Neural cell (in vitro differentiated cells): ENCODE measurements around the gene HTR3A. TPM values are rescaled to one million over a fixed set of nuclear protein-coding genes. Genes with fewer than 3 reads are reported as not detected.

Experiments used
- H2AFZ ChIP-seq: fragments of 200-600, 300-800 bp; sonication (generic), shearing (Covaris generic); 2 replicates; pipeline ENCODE4 v1.6.0; 2014; ENCODE audit warnings: low read depth, mild to moderate bottlenecking, antibody characterized with exemption, low read length, moderate library complexity
- H3F3A ChIP-seq: fragments of 200-600 bp; shearing (Covaris generic); 2 replicates; pipeline ENCODE4 v1.6.1; 2016; ENCODE audit warnings: mild to moderate bottlenecking, moderate library complexity, mixed read lengths, antibody characterized with exemption, low read length; ENCODE audit not compliant: insufficient read depth, poor library complexity, severe bottlenecking
- H3K27ac ChIP-seq: fragments of 200-600, 300-800 bp; sonication (generic), shearing (Covaris generic); 2 replicates; pipeline ENCODE4 v1.5.1; 2014; ENCODE audit warnings: mild to moderate bottlenecking, low read length, moderate library complexity
- H3K27me3 ChIP-seq: fragments of 300-800, 200-600 bp; sonication (generic), shearing (Covaris generic); 2 replicates; pipeline ENCODE4 v1.6.0; 2014; ENCODE audit warnings: mild to moderate bottlenecking, low read depth, low read length, moderate library complexity; ENCODE audit not compliant: insufficient read depth
- H3K36me3 ChIP-seq: fragments of 300-800, 200-600 bp; sonication (generic), shearing (Covaris generic); 2 replicates; pipeline ENCODE4 v1.5.1; 2014; ENCODE audit warnings: mild to moderate bottlenecking, antibody characterized with exemption, low read length, moderate library complexity; ENCODE audit not compliant: insufficient read depth
- H3K4me2 ChIP-seq: fragments of 300-800, 200-600 bp; sonication (generic), shearing (Covaris generic); 2 replicates; pipeline ENCODE4 v1.6.0; 2014; ENCODE audit warnings: mild to moderate bottlenecking, low read length
- H3K4me3 ChIP-seq: fragments of 300-800, 200-600 bp; sonication (generic), shearing (Covaris generic); 2 replicates; pipeline ENCODE4 v1.5.1; 2014; ENCODE audit warnings: mild to moderate bottlenecking, low read length, moderate library complexity
- H3K79me2 ChIP-seq: fragments of 200-600 bp; shearing (Covaris generic); replicated peaks from 2 replicates; pipeline ENCODE4 v1.6.0; 2014; ENCODE audit warnings: mild to moderate bottlenecking, low read length, moderate library complexity; ENCODE audit not compliant: insufficient read depth
- H3K9ac ChIP-seq: fragments of 300-800, 200-600 bp; sonication (generic), shearing (Covaris generic); 2 replicates; pipeline ENCODE4 v1.6.1; 2016; ENCODE audit warnings: mild to moderate bottlenecking, low read length, mixed read lengths
- H3K9me2 ChIP-seq: fragments of 200-600 bp; shearing (Covaris generic); 2 replicates; pipeline ENCODE4 v1.6.1; 2016; ENCODE audit warnings: mild to moderate bottlenecking, low read length, mixed read lengths; ENCODE audit not compliant: insufficient read depth
- H3K9me3 ChIP-seq: fragments of 200-600, 300-800 bp; sonication (generic), shearing (Covaris generic); 2 replicates; pipeline ENCODE4 v1.6.1; 2016; ENCODE audit warnings: mild to moderate bottlenecking, mixed run types, low read length, moderate library complexity, mixed read lengths
- H4K20me1 ChIP-seq: fragments of 200-600 bp; shearing (Covaris generic); 2 replicates; pipeline ENCODE4 v1.6.1; 2016; ENCODE audit warnings: mild to moderate bottlenecking, mixed run types; ENCODE audit not compliant: insufficient read depth
- EP300 ChIP-seq: fragments of 450-650 bp; conservative IDR thresholded peaks from 2 replicates; pipeline ENCODE4 v1.6.1; 2014; ENCODE audit warnings: antibody characterized with exemption, mild to moderate bottlenecking, moderate library complexity; ENCODE audit not compliant: poor library complexity, severe bottlenecking
- EZH2 ChIP-seq: fragments of 200-600, 300-800 bp; shearing (Covaris generic), sonication (generic); IDR thresholded peaks from 2 replicates; pipeline ENCODE4 v1.6.1; 2014; ENCODE audit warnings: antibody characterized with exemption, low read length, borderline replicate concordance, mild to moderate bottlenecking; ENCODE audit not compliant: insufficient read depth, poor library complexity, severe bottlenecking
- MXI1 ChIP-seq: fragments of 450-650 bp; conservative IDR thresholded peaks from 2 replicates; pipeline ENCODE4 v1.6.1; 2014; ENCODE audit warnings: antibody characterized with exemption, mild to moderate bottlenecking; ENCODE audit not compliant: poor library complexity, severe bottlenecking
- POLR2AphosphoS5 ChIP-seq: IDR thresholded peaks from 2 replicates; pipeline ENCODE4 v1.6.1; 2012
- RAD21 ChIP-seq: fragments of 450-650 bp; conservative IDR thresholded peaks from 2 replicates; pipeline ENCODE4 v1.6.1; 2014; ENCODE audit warnings: antibody characterized with exemption, mild to moderate bottlenecking, moderate library complexity
- SMC3 ChIP-seq: fragments of 450-650 bp; conservative IDR thresholded peaks from 2 replicates; pipeline ENCODE4 v1.6.1; 2014; ENCODE audit warnings: antibody characterized with exemption, mild to moderate bottlenecking, moderate library complexity; ENCODE audit not compliant: poor library complexity
- TAF1 ChIP-seq: IDR thresholded peaks from 2 replicates; pipeline ENCODE4 v1.6.1; 2012; ENCODE audit warnings: low read depth
- polyA plus RNA-seq: library from polyadenylated mRNA; depleted of rRNA; stranded (reverse); fragments of >200 nt; gene quantifications from 2 replicates; pipeline ENCODE4 v1.2.3, GENCODE V29; 2014
- TF ChIP-seq, protein P1 (sequence below): IDR thresholded peaks from 2 replicates; pipeline ENCODE4 v1.6.1; 2012; ENCODE audit warnings: borderline replicate concordance
- TF ChIP-seq, protein P2 (sequence below): fragments of 450-650 bp; IDR thresholded peaks from 2 replicates; pipeline ENCODE4 v1.5.1; 2014; ENCODE audit warnings: antibody characterized with exemption, mild to moderate bottlenecking, moderate library complexity; ENCODE audit not compliant: poor library complexity, severe bottlenecking

The HTR3A gene
- polyA plus RNA-seq, 1 donor from 2014 or later = not detected

DNA sequence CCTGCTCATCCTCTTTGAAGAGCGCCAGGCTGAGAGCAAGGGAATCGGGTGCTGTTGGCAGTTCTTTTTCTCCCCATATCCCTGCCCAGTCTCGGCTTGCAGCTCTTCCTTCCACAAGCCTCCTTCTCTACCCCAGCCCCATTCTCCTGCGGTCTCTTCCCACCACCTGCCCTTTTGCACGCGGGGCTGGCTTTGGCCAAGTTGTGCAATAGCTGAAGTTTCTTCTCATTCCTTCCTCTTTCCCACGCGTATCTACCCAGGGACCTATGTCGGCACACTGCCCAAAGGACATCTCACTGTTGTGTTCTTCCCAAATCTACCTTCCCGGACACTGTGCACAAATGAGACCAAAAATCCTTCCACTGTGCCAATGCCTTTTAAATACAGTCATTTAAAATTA is 22.3 kb upstream of the HTR3A start:
- Histone ChIP-seq H3K27ac (no peak overlapping the region), H3F3A (no peaks in the 10 kb centered on the region), H3K9me2 (no peaks in the 10 kb centered on the region), H3K4me3 (no peak overlapping the region), H3K4me2 (no peak overlapping the region), H2AFZ (no peak overlapping the region), H3K36me3 (no peaks in the 10 kb centered on the region), H4K20me1 (no peaks in the 10 kb centered on the region), H3K9me3 (no peaks in the 10 kb centered on the region), H3K79me2 (no peaks in the 10 kb centered on the region), H3K27me3 (no peaks in the 10 kb centered on the region), H3K9ac (no peak overlapping the region)
- TF ChIP-seq, protein P1, sequence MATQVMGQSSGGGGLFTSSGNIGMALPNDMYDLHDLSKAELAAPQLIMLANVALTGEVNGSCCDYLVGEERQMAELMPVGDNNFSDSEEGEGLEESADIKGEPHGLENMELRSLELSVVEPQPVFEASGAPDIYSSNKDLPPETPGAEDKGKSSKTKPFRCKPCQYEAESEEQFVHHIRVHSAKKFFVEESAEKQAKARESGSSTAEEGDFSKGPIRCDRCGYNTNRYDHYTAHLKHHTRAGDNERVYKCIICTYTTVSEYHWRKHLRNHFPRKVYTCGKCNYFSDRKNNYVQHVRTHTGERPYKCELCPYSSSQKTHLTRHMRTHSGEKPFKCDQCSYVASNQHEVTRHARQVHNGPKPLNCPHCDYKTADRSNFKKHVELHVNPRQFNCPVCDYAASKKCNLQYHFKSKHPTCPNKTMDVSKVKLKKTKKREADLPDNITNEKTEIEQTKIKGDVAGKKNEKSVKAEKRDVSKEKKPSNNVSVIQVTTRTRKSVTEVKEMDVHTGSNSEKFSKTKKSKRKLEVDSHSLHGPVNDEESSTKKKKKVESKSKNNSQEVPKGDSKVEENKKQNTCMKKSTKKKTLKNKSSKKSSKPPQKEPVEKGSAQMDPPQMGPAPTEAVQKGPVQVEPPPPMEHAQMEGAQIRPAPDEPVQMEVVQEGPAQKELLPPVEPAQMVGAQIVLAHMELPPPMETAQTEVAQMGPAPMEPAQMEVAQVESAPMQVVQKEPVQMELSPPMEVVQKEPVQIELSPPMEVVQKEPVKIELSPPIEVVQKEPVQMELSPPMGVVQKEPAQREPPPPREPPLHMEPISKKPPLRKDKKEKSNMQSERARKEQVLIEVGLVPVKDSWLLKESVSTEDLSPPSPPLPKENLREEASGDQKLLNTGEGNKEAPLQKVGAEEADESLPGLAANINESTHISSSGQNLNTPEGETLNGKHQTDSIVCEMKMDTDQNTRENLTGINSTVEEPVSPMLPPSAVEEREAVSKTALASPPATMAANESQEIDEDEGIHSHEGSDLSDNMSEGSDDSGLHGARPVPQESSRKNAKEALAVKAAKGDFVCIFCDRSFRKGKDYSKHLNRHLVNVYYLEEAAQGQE = no peak
- no peak for TF ChIP-seq RAD21
- TF ChIP-seq MXI1 = no peak
- no peak for TF ChIP-seq TAF1
- TF ChIP-seq SMC3 = no peak
- TF ChIP-seq POLR2AphosphoS5 = no peak
- TF ChIP-seq EP300 = no peak
- no peak for TF ChIP-seq EZH2
- TF ChIP-seq, protein P2, sequence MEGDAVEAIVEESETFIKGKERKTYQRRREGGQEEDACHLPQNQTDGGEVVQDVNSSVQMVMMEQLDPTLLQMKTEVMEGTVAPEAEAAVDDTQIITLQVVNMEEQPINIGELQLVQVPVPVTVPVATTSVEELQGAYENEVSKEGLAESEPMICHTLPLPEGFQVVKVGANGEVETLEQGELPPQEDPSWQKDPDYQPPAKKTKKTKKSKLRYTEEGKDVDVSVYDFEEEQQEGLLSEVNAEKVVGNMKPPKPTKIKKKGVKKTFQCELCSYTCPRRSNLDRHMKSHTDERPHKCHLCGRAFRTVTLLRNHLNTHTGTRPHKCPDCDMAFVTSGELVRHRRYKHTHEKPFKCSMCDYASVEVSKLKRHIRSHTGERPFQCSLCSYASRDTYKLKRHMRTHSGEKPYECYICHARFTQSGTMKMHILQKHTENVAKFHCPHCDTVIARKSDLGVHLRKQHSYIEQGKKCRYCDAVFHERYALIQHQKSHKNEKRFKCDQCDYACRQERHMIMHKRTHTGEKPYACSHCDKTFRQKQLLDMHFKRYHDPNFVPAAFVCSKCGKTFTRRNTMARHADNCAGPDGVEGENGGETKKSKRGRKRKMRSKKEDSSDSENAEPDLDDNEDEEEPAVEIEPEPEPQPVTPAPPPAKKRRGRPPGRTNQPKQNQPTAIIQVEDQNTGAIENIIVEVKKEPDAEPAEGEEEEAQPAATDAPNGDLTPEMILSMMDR = no peak

DNA sequence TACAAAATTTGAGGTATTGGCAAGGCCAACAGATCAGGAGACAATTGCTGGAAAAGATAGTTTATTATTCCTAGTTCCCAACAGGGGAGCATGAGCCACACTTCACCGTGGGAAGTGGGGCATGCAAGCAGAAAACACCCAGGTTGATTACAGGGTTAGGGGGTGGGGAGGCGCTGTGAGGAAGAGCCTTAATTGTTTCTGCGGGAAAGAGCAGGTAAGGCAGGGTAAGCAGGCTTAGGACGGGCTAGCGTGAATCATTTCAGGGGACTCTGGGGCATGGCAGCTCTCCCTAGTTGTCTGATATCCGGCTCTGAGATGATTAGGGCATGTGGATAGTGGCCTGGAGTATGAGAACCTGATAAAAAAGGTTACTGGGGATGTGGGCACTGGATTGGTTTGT is 20.7 kb upstream of the HTR3A start:
- Histone ChIP-seq H3F3A (no peaks in the 10 kb centered on the region), H3K9me2 (no peaks in the 10 kb centered on the region), H3K79me2 (no peaks in the 10 kb centered on the region), H3K4me3 (no peak overlapping the region), H4K20me1 (no peaks in the 10 kb centered on the region), H2AFZ (no peak overlapping the region), H3K36me3 (no peaks in the 10 kb centered on the region), H3K27me3 (no peaks in the 10 kb centered on the region), H3K27ac (no peak overlapping the region), H3K9me3 (no peaks in the 10 kb centered on the region), H3K9ac (no peak overlapping the region), H3K4me2 (no peak overlapping the region)
- TF ChIP-seq POLR2AphosphoS5 = no peak
- TF ChIP-seq, protein P1 = no peak
- TF ChIP-seq SMC3 = no peak
- TF ChIP-seq EP300 = no peak
- no peak for TF ChIP-seq EZH2
- TF ChIP-seq MXI1 = no peak
- TF ChIP-seq, protein P2 = no peak
- TF ChIP-seq TAF1 = no peak
- TF ChIP-seq RAD21 = no peak
